ENCODE measurements around the gene LACRT. TPM values are rescaled to one million over a fixed set of nuclear protein-coding genes. Genes with fewer than 3 reads are reported as not detected.

The LACRT gene
- total and polyA plus RNA-seq, 2 of the 8 experiments (the other 6 are each of a cell fraction or from before 2014, with no cell fraction given): not detected

DNA sequence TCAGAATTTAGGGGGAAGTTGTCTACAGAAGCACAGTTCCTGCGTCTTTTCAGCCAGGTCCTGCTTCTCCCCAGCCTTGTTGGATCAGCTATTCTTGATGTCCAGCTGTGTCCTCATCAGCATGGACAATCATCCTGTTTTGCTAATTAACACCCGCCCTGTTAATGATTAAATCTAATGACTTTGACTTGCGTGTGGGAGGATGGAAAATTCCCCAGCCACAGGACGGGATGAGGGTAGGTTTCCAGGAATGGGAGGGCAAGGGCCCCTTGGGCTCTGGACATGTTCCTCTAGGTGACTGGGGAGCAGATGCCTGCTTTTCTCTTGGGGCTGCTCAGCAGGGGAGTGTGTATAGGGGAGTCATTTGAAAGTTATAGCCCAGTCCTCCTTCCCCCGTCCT, 41.0 kb downstream of the LACRT start:
- no peak overlapping the region for H2AK5ac ChIP-seq (ENCODE audit: low read depth, low read length)
- no peak overlapping the region for H3K9ac ChIP-seq (replicated peaks in 1 of 4; ENCODE audit: extremely low read depth in 1 of 4, low read depth in 3 of 4, low read length in 3 of 4)
- no peak overlapping the region for H2AFZ ChIP-seq (ENCODE audit: low read length)
- no peak overlapping the region for H2BK5ac ChIP-seq (ENCODE audit: low read depth, low read length)
- no peaks in the 10 kb centered on the region for H3K36me3 ChIP-seq (ENCODE audit: control insufficient read depth in 2 of 4, insufficient read depth in 4 of 4, low read length in 3 of 4)
- H3K79me2 ChIP-seq (ENCODE audit: control insufficient read depth in 1 of 2, insufficient read depth in 2 of 2, low read length in 2 of 2): no peaks in the 10 kb centered on the region
- FAIRE-seq: no peak
- no peaks in the 10 kb centered on the region for H3K9me3 ChIP-seq (ENCODE audit: insufficient read depth in 2 of 2, low read depth in 1 of 2, low read length in 1 of 2)
- DNase-seq (ENCODE audit: low read depth in 1 of 2, low spot score in 2 of 2): no peak
- H4K5ac ChIP-seq (ENCODE audit: insufficient read length, low read depth, low read length): no peak overlapping the region
- no peak overlapping the region for H2BK15ac ChIP-seq (ENCODE audit: low read length)
- H3K27ac ChIP-seq (ENCODE audit: low read depth, low read length): no peak overlapping the region
- H4K91ac ChIP-seq (replicated peaks; ENCODE audit: insufficient read length, low read length): no peak overlapping the region
- no peak overlapping the region for H3K4me3 ChIP-seq (ENCODE audit: extremely low read depth in 1 of 4, insufficient read depth in 2 of 4, low read depth in 3 of 4, low read length in 4 of 4)
- H3K4me2 ChIP-seq (ENCODE audit: insufficient read depth in 1 of 2, low read depth in 2 of 2, low read length in 2 of 2): no peak overlapping the region
- 81% methylated on average over 5 of the region's 5 CpGs; no CpG with 5 or more reads in 1 of the 2 experiments for WGBS, 2 experiments (ENCODE audit: extremely low coverage in 1 of 2, insufficient coverage in 1 of 2, insufficient read length in 1 of 2, insufficient replicate concordance in 2 of 2, low coverage in 1 of 2, low lambda C conversion rate in 2 of 2, missing lambda C conversion rate in 1 of 2)
- TF ChIP-seq TAF1 (IDR thresholded peaks at IDR 0.05; ENCODE audit: low read depth, low read length) (no peak), HDAC6 (IDR thresholded peaks at IDR 0.05; ENCODE audit: low read depth, low read length) (no peak)
- no peak overlapping the region for H3K18ac ChIP-seq (ENCODE audit: extremely low read depth, low read length)
- no peaks in the 10 kb centered on the region for H4K20me1 ChIP-seq (replicated peaks in 1 of 2; ENCODE audit: control insufficient read depth in 1 of 2, insufficient read depth in 2 of 2, low read length in 2 of 2)
- peaks cover 2 to 43% (median 35%) of the 10 kb centered on the region in 4 experiments for H3K27me3 ChIP-seq (replicated peaks in 1 of 4; ENCODE audit: control insufficient read depth in 3 of 4, extremely low read depth in 1 of 4, insufficient read depth in 3 of 4, low read length in 3 of 4)
- no peak overlapping the region for H2BK120ac ChIP-seq (replicated peaks; ENCODE audit: low read depth, low read length)
- H3K4me1 ChIP-seq (replicated peaks in 1 of 4; ENCODE audit: control insufficient read depth in 3 of 4, insufficient read depth in 4 of 4, low read length in 3 of 4): peaks cover 0 to 16% (median 6%) of the 10 kb centered on the region in 4 experiments; a peak in 5 of 7 replicates
- no peak overlapping the region for H3K4ac ChIP-seq (replicated peaks; ENCODE audit: insufficient read length, low read depth, low read length)
- H3K23me2 ChIP-seq (ENCODE audit: low read depth, low read length): 0 out of 2 replicates have a peak, but pooled peaks cover 2% of the 10 kb centered on the region
- ChIA-PET CTCF (ENCODE audit: partially characterized antibody) (interaction anchor here (0.8 to 8.2 kb wide), 7 partner anchors 9 to 478 kb away, joined by 4 to 99 read pairs (median 8); no protein-coding TSS in a partner anchor), POLR2A (ENCODE audit: partially characterized antibody) (no interaction called here)
- H3K14ac ChIP-seq (ENCODE audit: insufficient read length): no peak overlapping the region
- no peak overlapping the region for H2BK12ac ChIP-seq (ENCODE audit: low read depth, low read length)
- H3K79me1 ChIP-seq (ENCODE audit: low read depth, low read length): no peaks in the 10 kb centered on the region; the same call in 1 of the 2 replicates
- H3K56ac ChIP-seq (replicated peaks; ENCODE audit: insufficient read length, low read depth, low read length): no peak overlapping the region
- no peak overlapping the region for H4K8ac ChIP-seq (ENCODE audit: extremely low read depth, insufficient read depth, low read length)
- H3K23ac ChIP-seq (ENCODE audit: insufficient read length): no peak overlapping the region
- H2BK20ac ChIP-seq (ENCODE audit: low read length): no peak overlapping the region

All from H1 (cell line).